H9 (cell line): Measurements from ENCODE around the gene SPCS3. TPM values are rescaled to one million over a fixed set of nuclear protein-coding genes. Genes with fewer than 3 reads are reported as not detected.

Experiments
- DNase-seq: peaks from one replicate; pipeline ENCODE4 v3.0.0-alpha.2; 2017
- H2AFZ ChIP-seq: one replicate; pipeline ENCODE4 v1.6.1; 2013; ENCODE audit warnings: mild to moderate bottlenecking, low read length, control low read depth, moderate library complexity
- H2AK5ac ChIP-seq: 2 replicates; pipeline ENCODE4 v1.6.1; 2013; ENCODE audit warnings: low read length, control low read depth, mixed read lengths; ENCODE audit not compliant: insufficient read length
- H2BK120ac ChIP-seq: one replicate; pipeline ENCODE4 v1.6.1; 2013; ENCODE audit warnings: low read depth, mild to moderate bottlenecking, low read length, control low read depth, inconsistent platforms; ENCODE audit not compliant: poor library complexity, severe bottlenecking
- H2BK12ac ChIP-seq: 2 replicates; pipeline ENCODE4 v1.6.1; 2013; ENCODE audit warnings: low read length, control low read depth, mixed read lengths, low read depth; ENCODE audit not compliant: insufficient read length
- H2BK15ac ChIP-seq: 2 replicates; pipeline ENCODE4 v1.6.1; 2013; ENCODE audit warnings: low read depth, low read length, control low read depth
- H2BK20ac ChIP-seq: one replicate; pipeline ENCODE4 v1.6.1; 2013; ENCODE audit warnings: low read depth, mild to moderate bottlenecking, low read length, control low read depth, inconsistent platforms; ENCODE audit not compliant: poor library complexity, severe bottlenecking
- H2BK5ac ChIP-seq: 2 replicates; pipeline ENCODE4 v1.6.1; 2013; ENCODE audit warnings: low read length, control low read depth, mixed read lengths; ENCODE audit not compliant: insufficient read length
- H3K14ac ChIP-seq: 2 replicates; pipeline ENCODE4 v1.6.1; 2013; ENCODE audit warnings: low read length, control low read depth; ENCODE audit not compliant: insufficient read depth
- H3K18ac ChIP-seq: 2 replicates; pipeline ENCODE4 v1.6.1; 2013; ENCODE audit warnings: low read depth, mild to moderate bottlenecking, mixed read lengths, low read length, control low read depth; ENCODE audit not compliant: insufficient read length
- H3K23ac ChIP-seq: 2 replicates; pipeline ENCODE4 v1.6.1; 2013; ENCODE audit warnings: low read length, control low read depth, mixed read lengths, low read depth; ENCODE audit not compliant: insufficient read length
- H3K23me2 ChIP-seq: 2 replicates; pipeline ENCODE4 v1.6.1; 2013; ENCODE audit warnings: low read depth, mild to moderate bottlenecking, mixed read lengths, low read length, control low read depth; ENCODE audit not compliant: insufficient read length, poor library complexity, severe bottlenecking
- H3K27ac ChIP-seq: 2 replicates; pipeline ENCODE4 v1.5.1; 2013; ENCODE audit warnings: low read length, control low read depth, mixed read lengths, low read depth; ENCODE audit not compliant: insufficient read length
- H3K27me3 ChIP-seq: 2 replicates; pipeline ENCODE4 v1.6.1; 2013; ENCODE audit warnings: low read length, control low read depth, inconsistent platforms; ENCODE audit not compliant: insufficient read depth
- H3K4ac ChIP-seq: 2 replicates; pipeline ENCODE4 v1.6.1; 2013; ENCODE audit warnings: low read depth, mild to moderate bottlenecking, control low read depth, inconsistent platforms, low read length, moderate library complexity
- H3K4me1 ChIP-seq: 2 replicates; pipeline ENCODE4 v1.6.1; 2013; ENCODE audit warnings: low read length, control low read depth, inconsistent platforms; ENCODE audit not compliant: insufficient read depth
- H3K4me2 ChIP-seq: 2 replicates; pipeline ENCODE4 v1.6.1; 2013; ENCODE audit warnings: low read length, control low read depth, mixed read lengths; ENCODE audit not compliant: insufficient read length, insufficient read depth
- H3K56ac ChIP-seq: 2 replicates; pipeline ENCODE4 v1.6.1; 2013; ENCODE audit warnings: low read depth, mild to moderate bottlenecking, mixed read lengths, low read length, control low read depth; ENCODE audit not compliant: insufficient read length
- H3K79me1 ChIP-seq: 2 replicates; pipeline ENCODE4 v1.6.1; 2013; ENCODE audit warnings: low read depth, mild to moderate bottlenecking, moderate library complexity, low read length, control low read depth, inconsistent platforms; ENCODE audit not compliant: insufficient read depth, poor library complexity, severe bottlenecking
- H3K79me2 ChIP-seq: 2 replicates; pipeline ENCODE4 v1.6.1; 2013; ENCODE audit warnings: low read length, control low read depth, inconsistent platforms; ENCODE audit not compliant: insufficient read depth
- H3K9ac ChIP-seq: 2 replicates; pipeline ENCODE4 v1.6.1; 2013; ENCODE audit warnings: low read length, control low read depth, mixed read lengths; ENCODE audit not compliant: insufficient read length; ENCODE audit errors: extremely low read depth
- H3K9me3 ChIP-seq: one replicate; pipeline ENCODE4 v1.6.1; 2013; ENCODE audit warnings: low read depth, low read length, inconsistent platforms; ENCODE audit not compliant: control insufficient read depth
- H3T11ph ChIP-seq: one replicate; pipeline ENCODE4 v1.6.1; 2013; ENCODE audit warnings: mild to moderate bottlenecking, low read length, control low read depth, inconsistent platforms
- H4K20me1 ChIP-seq: one replicate; pipeline ENCODE4 v1.6.1; 2013; ENCODE audit not compliant: control insufficient read depth, insufficient read length, insufficient read depth
- H4K5ac ChIP-seq: 2 replicates; pipeline ENCODE4 v1.6.1; 2013; ENCODE audit warnings: low read depth, mild to moderate bottlenecking, mixed read lengths, low read length, control low read depth; ENCODE audit not compliant: insufficient read length
- H4K8ac ChIP-seq: replicated peaks from 2 replicates; pipeline ENCODE4 v1.6.1; 2013; ENCODE audit warnings: low read length, control low read depth, mixed read lengths, low read depth; ENCODE audit not compliant: insufficient read length
- H4K91ac ChIP-seq: 2 replicates; pipeline ENCODE4 v1.6.1; 2013; ENCODE audit warnings: low read depth, mild to moderate bottlenecking, moderate library complexity, mixed read lengths, low read length, control low read depth; ENCODE audit not compliant: insufficient read length
- H3K27ac Mint-ChIP-seq, 3 experiments: 2 replicates in 2 of 3; 3 replicates in 1 of 3; pipeline ENCODE4 v1.8.0; 2020 to 2021; ENCODE audit warnings: mixed read lengths in 3 of 3, mild to moderate bottlenecking in 1 of 3, moderate library complexity in 1 of 3
- H3K27me3 Mint-ChIP-seq: 2 replicates; pipeline ENCODE4 v1.8.0; 2021; ENCODE audit warnings: low read depth, mild to moderate bottlenecking, moderate library complexity, mixed read lengths
- H3K36me3 Mint-ChIP-seq, 3 experiments: 2 replicates in 2 of 3; 3 replicates in 1 of 3; pipeline ENCODE4 v1.8.0; 2020 to 2021; ENCODE audit warnings: low read depth in 3 of 3, mixed read lengths in 3 of 3; ENCODE audit not compliant: insufficient read depth in 1 of 3
- H3K4me1 Mint-ChIP-seq, 2 experiments: 2 replicates each; pipeline ENCODE4 v1.8.0; 2020; ENCODE audit warnings: mixed read lengths in 2 of 2
- H3K4me3 Mint-ChIP-seq, 2 experiments: 2 replicates in 1 of 2; 3 replicates in 1 of 2; pipeline ENCODE4 v1.8.0; 2020 to 2021; ENCODE audit warnings: mild to moderate bottlenecking in 2 of 2, mixed read lengths in 2 of 2, moderate library complexity in 1 of 2
- H3K9me3 Mint-ChIP-seq, 2 experiments: 2 replicates in 1 of 2; 3 replicates in 1 of 2; pipeline ENCODE4 v1.8.0; 2020; ENCODE audit warnings: mild to moderate bottlenecking in 2 of 2, mixed read lengths in 2 of 2, moderate library complexity in 1 of 2
- CTCF ChIP-seq: fragments of 200-600 bp; sonication (generic); conservative IDR thresholded peaks from 3 replicates; pipeline ENCODE4 v1.8.0; 2021; ENCODE audit warnings: antibody characterized with exemption, mild to moderate bottlenecking
- WGBS: extraction: QIAGEN DNeasy Blood & Tissue Kit; methylation state at CpG from one replicate; pipeline ENCODE4 v1.1.7; 2013; ENCODE audit warnings: missing lambda C conversion rate, low lambda C conversion rate, mixed read lengths; ENCODE audit not compliant: insufficient read length; ENCODE audit errors: extremely low coverage; 5-methylcytosine and 5-hydroxymethylcytosine counted together
- total RNA-seq: library from RNA; stranded (reverse); gene quantifications from 2 replicates; pipeline ENCODE4 v1.2.1, GENCODE V29; 2021

SPCS3 gene
- total RNA-seq, 1 experiment from 2014 or later = 113 TPM

- WGBS = no CpG with 5 or more reads among the region's 2 CpGs
- no peaks in the 10 kb centered on the region; a peak in 1 of 5 replicates for H3K9me3 Mint-ChIP-seq
These were observed 17.2 kb upstream of the SPCS3 start for GRCh38 chr4:176302283-176303275.

More at GRCh38 chr4:176302283-176303275, 17.2 kb upstream of the SPCS3 start:
- no peak overlapping the region for H3K27ac Mint-ChIP-seq
- no peak overlapping the region for H3K4me2 ChIP-seq
- H3K4me1 Mint-ChIP-seq = peaks cover 15 to 19% of the 10 kb centered on the region in 2 experiments
- H3K36me3 Mint-ChIP-seq = no peaks in the 10 kb centered on the region
- no peak overlapping the region for H2BK20ac ChIP-seq
- no peaks in the 10 kb centered on the region for H3K79me1 ChIP-seq
- H2AK5ac ChIP-seq = no peak overlapping the region
- no peak overlapping the region for H3K14ac ChIP-seq
- H3K23ac ChIP-seq = no peak overlapping the region
- H3K23me2 ChIP-seq = no peaks in the 10 kb centered on the region
- H2BK120ac ChIP-seq = no peak overlapping the region
- H3K4ac ChIP-seq = no peak overlapping the region
- H2BK5ac ChIP-seq = no peak overlapping the region
- no peaks in the 10 kb centered on the region for H3K79me2 ChIP-seq
- no peak overlapping the region for H3K9ac ChIP-seq
- no peak overlapping the region for H2BK12ac ChIP-seq
- H2BK15ac ChIP-seq = no peak overlapping the region
- H3K27me3 ChIP-seq = peaks cover 8% of the 10 kb centered on the region; the same call in 1 of the 2 replicates
- no peak overlapping the region for H3T11ph ChIP-seq
- no peak overlapping the region for H2AFZ ChIP-seq
- no peak for TF ChIP-seq CTCF
- no peak overlapping the region for H4K91ac ChIP-seq
- no peaks in the 10 kb centered on the region for H4K20me1 ChIP-seq
- no peak overlapping the region for H3K18ac ChIP-seq
- no peak overlapping the region for H4K8ac ChIP-seq
- no peaks in the 10 kb centered on the region for H3K9me3 ChIP-seq
- H3K56ac ChIP-seq = no peak overlapping the region
- H4K5ac ChIP-seq = no peak overlapping the region
- no peak for DNase-seq
- H3K4me1 ChIP-seq = no peaks in the 10 kb centered on the region; the same call in 1 of the 2 replicates
- peaks cover 37% of the 10 kb centered on the region for H3K27me3 Mint-ChIP-seq
- H3K27ac ChIP-seq = no peak overlapping the region
- H3K4me3 Mint-ChIP-seq = no peak overlapping the region
